ENCODE results near the gene MAGOH. TPM values are rescaled to one million over a fixed set of nuclear protein-coding genes. Genes with fewer than 3 reads are reported as not detected.

Gene MAGOH
- total and polyA plus RNA-seq, 10 donors: 26.5 to 105 (median 36.2) TPM

GRCh38 chr1:53273526-53273925, 35.2 kb upstream of the MAGOH start:
- TF ChIP-seq POLR2AphosphoS5 (IDR thresholded peaks at IDR 0.05) (no peak), POLR2A (IDR thresholded peaks at IDR 0.05) (no peak), CTCF (IDR thresholded peaks at IDR 0.05 in 8 of 11, conservative IDR thresholded peaks at IDR 0.05 in 3 of 11) (no peak)
- intact Hi-C loops (cut with DNase I; ENCODE audit: low total_unique reads): no loop called here
- Histone ChIP-seq H3K27me3 (replicated peaks in 1 of 7) (no peaks in the 10 kb centered on the region), H3K4me3 (no peak overlapping the region), H3K36me3 (peaks cover 0 to 61% (median 0%) of the 10 kb centered on the region in 6 donors), H3K9me3 (no peaks in the 10 kb centered on the region), H3K27ac (no peak overlapping the region), H3K4me1 (peaks cover 0 to 5% (median 0%) of the 10 kb centered on the region in 6 donors)
- DNase-seq: no peak
- 85 to 100% (median 91%) methylated on average over 2 of the region's 2 CpGs for WGBS, 5 donors

- peak; percentile 32 for DNase-seq
- intact Hi-C loops (cut with DNase I; ENCODE audit: low total_unique reads): no loop called here
- 81 to 100% (median 94%) methylated on average over 4 of the region's 4 CpGs for WGBS, 5 donors
These were observed 34.0 kb upstream of the MAGOH start for GRCh38 chr1:53272349-53272748.

GRCh38 chr1:53271446-53272090, 33.2 kb upstream of the MAGOH start:
- TF ChIP-seq POLR2A (IDR thresholded peaks at IDR 0.05): no peak
- no peak for TF ChIP-seq CTCF (IDR thresholded peaks at IDR 0.05 in 8 of 11, conservative IDR thresholded peaks at IDR 0.05 in 3 of 11)
- no peak for TF ChIP-seq POLR2AphosphoS5 (IDR thresholded peaks at IDR 0.05)
- H3K4me1 ChIP-seq: no peaks in the 10 kb centered on the region
- peaks cover 0 to 63% (median 0%) of the 10 kb centered on the region in 6 donors for H3K36me3 ChIP-seq
- intact Hi-C loops (cut with DNase I; ENCODE audit: low total_unique reads): no loop called here
- 95 to 98% (median 97%) methylated on average over 5 of the region's 5 CpGs for WGBS, 5 donors
- H3K4me3 ChIP-seq: no peak overlapping the region
- H3K27ac ChIP-seq: no peak overlapping the region
- DNase-seq: peak; percentile 51
- no peaks in the 10 kb centered on the region for H3K9me3 ChIP-seq
- no peaks in the 10 kb centered on the region for H3K27me3 ChIP-seq (replicated peaks in 1 of 7)

More at GRCh38 chr1:53272349-53272748, 34.0 kb upstream of the MAGOH start:
- peaks cover 0 to 64% (median 0%) of the 10 kb centered on the region in 6 donors for H3K36me3 ChIP-seq
- H3K27ac ChIP-seq: no peak overlapping the region
- no peak overlapping the region for H3K4me3 ChIP-seq
- H3K4me1 ChIP-seq: no peaks in the 10 kb centered on the region
- H3K27me3 ChIP-seq (replicated peaks in 1 of 7): no peaks in the 10 kb centered on the region
- TF ChIP-seq CTCF (IDR thresholded peaks at IDR 0.05 in 8 of 11, conservative IDR thresholded peaks at IDR 0.05 in 3 of 11) (no peak), POLR2A (IDR thresholded peaks at IDR 0.05) (no peak), POLR2AphosphoS5 (IDR thresholded peaks at IDR 0.05) (no peak)
- H3K9me3 ChIP-seq: no peaks in the 10 kb centered on the region

- WGBS, 5 donors: 89 to 95% (median 93%) methylated on average over 8 of the region's 8 CpGs
- TF ChIP-seq POLR2AphosphoS5 (IDR thresholded peaks at IDR 0.05) (no peak), CTCF (IDR thresholded peaks at IDR 0.05 in 8 of 11, conservative IDR thresholded peaks at IDR 0.05 in 3 of 11) (no peak), POLR2A (IDR thresholded peaks at IDR 0.05) (no peak)
- Histone ChIP-seq H3K27me3 (replicated peaks in 1 of 7) (no peaks in the 10 kb centered on the region), H3K9me3 (no peaks in the 10 kb centered on the region), H3K27ac (no peak overlapping the region), H3K4me1 (no peaks in the 10 kb centered on the region), H3K4me3 (no peak overlapping the region), H3K36me3 (peaks cover 0 to 63% (median under 1%) of the 10 kb centered on the region in 6 donors)
- DNase-seq: no peak
- intact Hi-C loops (cut with DNase I; ENCODE audit: low total_unique reads): no loop called here
These were observed 32.6 kb upstream of the MAGOH start for GRCh38 chr1:53270873-53271272.

Data from spleen (tissue), 11 donors.